ENCODE measurements around the gene HS3ST5.

Gene HS3ST5

GRCh38 chr6:114144887-114145851 is 197.7 kb downstream of the HS3ST5 start:
- DNase-seq = no peak

- DNase-seq = no peak
Measured at GRCh38 chr6:114142258-114142657, 200.6 kb downstream of the HS3ST5 start.

- DNase-seq = no peak
Measured at GRCh38 chr6:114140416-114140815, 202.4 kb downstream of the HS3ST5 start.

GRCh38 chr6:114138577-114139248 is 204.1 kb downstream of the HS3ST5 start:
- no peak for DNase-seq

- no peak for DNase-seq
Measured at GRCh38 chr6:114135363-114135971, 207.4 kb downstream of the HS3ST5 start.

GRCh38 chr6:114133816-114134215 is 209.0 kb downstream of the HS3ST5 start:
- DNase-seq = no peak

- no peak for DNase-seq
Measured at GRCh38 chr6:114131945-114132344, 210.9 kb downstream of the HS3ST5 start.

- DNase-seq = no peak
Measured at GRCh38 chr6:114125576-114125975, 217.2 kb downstream of the HS3ST5 start.

- DNase-seq = no peak
Measured at GRCh38 chr6:114121913-114122662, 220.7 kb downstream of the HS3ST5 start.

- no peak for DNase-seq
Measured at GRCh38 chr6:114119056-114119455, 223.8 kb downstream of the HS3ST5 start.

GRCh38 chr6:114115652-114116051 is 227.2 kb downstream of the HS3ST5 start:
- no peak for DNase-seq

- peak in 1 of 2 donors; percentile 8 for DNase-seq
Measured at GRCh38 chr6:114108119-114109002, 234.5 kb downstream of the HS3ST5 start.

- no peak for DNase-seq
Measured at GRCh38 chr6:114106020-114106419, 236.8 kb downstream of the HS3ST5 start.

- no peak for DNase-seq
Measured at GRCh38 chr6:114101255-114101654, 241.6 kb downstream of the HS3ST5 start.

GRCh38 chr6:114100215-114100994 is 242.4 kb downstream of the HS3ST5 start:
- DNase-seq = no peak

GRCh38 chr6:114096561-114097172 is 246.2 kb downstream of the HS3ST5 start:
- peak in 1 of 2 donors; percentile 29 for DNase-seq

GRCh38 chr6:114092943-114093342 is 249.9 kb downstream of the HS3ST5 start:
- DNase-seq = no peak

GRCh38 chr6:114090626-114091025 is 252.2 kb downstream of the HS3ST5 start:
- DNase-seq = no peak

- DNase-seq = no peak
Measured at GRCh38 chr6:114087496-114087895, 255.3 kb downstream of the HS3ST5 start.

GRCh38 chr6:114085211-114085610 is 257.6 kb downstream of the HS3ST5 start:
- no peak for DNase-seq

Data from CD4-positive, alpha-beta T cell treated with Interleukin-4 for 1 hour (primary cell).